ENCODE data around the gene TSSK3.

Gene TSSK3, protein sequence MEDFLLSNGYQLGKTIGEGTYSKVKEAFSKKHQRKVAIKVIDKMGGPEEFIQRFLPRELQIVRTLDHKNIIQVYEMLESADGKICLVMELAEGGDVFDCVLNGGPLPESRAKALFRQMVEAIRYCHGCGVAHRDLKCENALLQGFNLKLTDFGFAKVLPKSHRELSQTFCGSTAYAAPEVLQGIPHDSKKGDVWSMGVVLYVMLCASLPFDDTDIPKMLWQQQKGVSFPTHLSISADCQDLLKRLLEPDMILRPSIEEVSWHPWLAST

DNA sequence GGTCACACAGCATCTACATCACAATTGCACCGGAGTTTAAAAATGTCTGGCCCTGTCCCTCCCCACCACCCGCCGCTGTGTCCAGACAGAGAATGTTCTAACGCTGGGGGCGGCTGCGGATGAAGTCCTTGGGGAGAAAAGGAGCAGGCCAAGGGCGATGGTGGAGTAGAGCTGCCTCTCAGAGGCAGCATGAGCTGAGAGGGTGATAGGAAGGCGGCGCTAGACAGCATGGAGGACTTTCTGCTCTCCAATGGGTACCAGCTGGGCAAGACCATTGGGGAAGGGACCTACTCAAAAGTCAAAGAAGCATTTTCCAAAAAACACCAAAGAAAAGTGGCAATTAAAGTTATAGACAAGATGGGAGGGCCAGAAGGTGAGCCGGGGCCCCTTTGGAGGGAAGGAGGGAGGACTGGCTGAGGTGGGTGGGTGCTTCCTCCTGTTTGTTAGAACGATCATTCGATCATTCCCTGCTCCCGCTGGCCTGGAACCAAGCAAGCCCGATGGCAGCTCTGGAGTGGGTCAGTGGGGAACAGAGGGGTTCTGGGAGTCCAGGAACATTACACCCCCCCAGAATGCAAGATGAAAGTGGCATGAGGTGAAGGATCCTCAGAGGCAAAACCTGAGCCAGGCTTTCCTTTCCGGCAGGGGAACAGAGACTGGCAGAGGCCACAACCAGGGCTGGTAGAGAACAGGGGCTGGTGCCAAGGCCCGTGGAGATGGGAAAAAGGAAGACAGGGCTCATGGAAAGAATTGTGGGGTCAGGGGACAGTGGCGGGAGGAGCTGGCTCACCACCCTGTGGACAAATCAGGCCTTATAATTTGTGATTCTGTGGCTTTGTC lies at the start of gene TSSK3, which contains the start of gene FAM229A:
TSS of gene TSSK3 (plus strand) at position 66 of the 840 bp plus-strand sequence. CDS start at position 229, 163 bp downstream.
TSS of gene FAM229A (minus strand) at position 12 of the 840 bp plus-strand sequence. CDS start 394 bp downstream, outside the sequence.
- no peak for DNase-seq (ENCODE audit: low spot score)

DNA sequence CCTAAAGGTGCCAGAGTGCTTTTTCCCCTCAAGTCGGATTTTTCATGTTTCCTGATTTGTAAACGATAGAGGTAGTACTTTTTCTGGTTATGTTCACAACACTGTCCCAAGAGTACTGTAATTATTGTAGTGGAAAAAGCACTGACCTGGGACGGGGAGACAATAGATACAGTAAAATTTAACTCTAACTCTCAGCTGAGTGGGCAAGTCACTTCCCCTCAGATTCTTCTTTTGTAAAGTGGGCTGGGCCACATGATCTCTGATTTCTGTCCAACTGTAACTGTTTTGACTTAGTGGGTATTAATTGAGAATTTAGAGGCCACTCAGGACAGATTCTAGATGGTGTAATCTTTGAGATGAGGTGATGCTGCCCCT lies 45.4 kb upstream of the TSSK3 start:
- DNase-seq (ENCODE audit: low spot score), result no peak

GRCh38 chr1:32318127-32318869 lies 44.0 kb upstream of the TSSK3 start:
- no peak for DNase-seq (ENCODE audit: low spot score)

GRCh38 chr1:32321712-32322291 lies 40.5 kb upstream of the TSSK3 start:
- DNase-seq (ENCODE audit: low spot score), result no peak

DNA sequence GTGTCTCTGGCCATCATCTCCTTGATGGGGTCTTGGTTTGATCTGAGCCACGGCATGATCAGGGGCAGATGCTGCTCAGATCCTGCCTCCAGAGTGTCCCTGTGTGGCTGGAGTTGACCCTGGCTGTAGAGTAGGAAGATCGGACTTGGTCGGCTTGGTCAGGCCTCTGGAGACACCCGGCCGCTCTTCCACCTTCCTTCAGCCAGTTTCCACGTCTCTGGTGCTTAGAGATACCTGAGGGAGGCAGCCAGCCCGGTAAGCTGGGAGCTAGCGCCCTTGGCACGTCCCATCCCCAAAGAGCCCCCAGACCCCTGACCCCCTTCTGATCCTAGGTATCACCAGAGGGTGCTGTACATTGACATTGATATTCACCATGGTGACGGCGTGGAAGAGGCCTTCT lies 35.1 kb upstream of the TSSK3 start:
- DNase-seq (ENCODE audit: low spot score), result no peak

- DNase-seq (ENCODE audit: low spot score), result no peak
These were observed 32.3 kb upstream of the TSSK3 start for GRCh38 chr1:32329931-32330466.

GRCh38 chr1:32330558-32331151 lies 31.7 kb upstream of the TSSK3 start:
- DNase-seq (ENCODE audit: low spot score), result no peak

GRCh38 chr1:32331549-32331948 lies 30.8 kb upstream of the TSSK3 start:
- DNase-seq (ENCODE audit: low spot score), result no peak

- no peak for DNase-seq (ENCODE audit: low spot score)
These were observed 29.9 kb upstream of the TSSK3 start for GRCh38 chr1:32332290-32333079.

DNA sequence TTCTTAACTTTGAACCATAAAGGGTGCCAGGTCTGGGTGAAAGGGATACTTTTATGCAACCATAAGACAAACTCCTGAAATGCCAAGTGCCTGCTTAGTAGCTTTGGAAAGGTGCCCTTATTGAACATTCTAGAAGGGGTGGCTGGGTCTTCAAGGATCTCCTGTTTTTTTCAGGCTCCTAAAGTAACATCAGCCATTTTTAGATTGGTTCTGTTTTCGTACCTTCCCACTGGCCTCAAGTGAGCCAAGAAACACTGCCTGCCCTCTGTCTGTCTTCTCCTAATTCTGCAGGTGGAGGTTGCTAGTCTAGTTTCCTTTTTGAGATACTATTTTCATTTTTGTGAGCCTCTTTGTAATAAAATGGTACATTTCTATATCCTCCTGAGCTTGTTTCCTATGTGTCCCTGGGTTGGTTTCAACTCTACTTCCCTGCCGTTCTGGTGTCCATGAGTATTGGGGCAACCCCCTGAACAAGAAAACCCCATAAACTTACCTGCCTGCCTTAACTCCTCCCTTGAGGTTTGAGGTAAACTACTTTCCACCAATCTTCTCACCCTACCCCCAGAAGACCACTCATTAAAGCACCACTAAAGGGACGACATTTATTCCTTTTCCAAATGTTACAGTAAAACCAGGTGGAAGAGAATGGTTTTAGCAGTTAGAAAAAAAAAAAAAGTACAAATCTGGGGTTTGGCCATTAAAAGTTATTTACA lies 28.9 kb upstream of the TSSK3 start:
- DNase-seq (ENCODE audit: low spot score), result no peak

DNA sequence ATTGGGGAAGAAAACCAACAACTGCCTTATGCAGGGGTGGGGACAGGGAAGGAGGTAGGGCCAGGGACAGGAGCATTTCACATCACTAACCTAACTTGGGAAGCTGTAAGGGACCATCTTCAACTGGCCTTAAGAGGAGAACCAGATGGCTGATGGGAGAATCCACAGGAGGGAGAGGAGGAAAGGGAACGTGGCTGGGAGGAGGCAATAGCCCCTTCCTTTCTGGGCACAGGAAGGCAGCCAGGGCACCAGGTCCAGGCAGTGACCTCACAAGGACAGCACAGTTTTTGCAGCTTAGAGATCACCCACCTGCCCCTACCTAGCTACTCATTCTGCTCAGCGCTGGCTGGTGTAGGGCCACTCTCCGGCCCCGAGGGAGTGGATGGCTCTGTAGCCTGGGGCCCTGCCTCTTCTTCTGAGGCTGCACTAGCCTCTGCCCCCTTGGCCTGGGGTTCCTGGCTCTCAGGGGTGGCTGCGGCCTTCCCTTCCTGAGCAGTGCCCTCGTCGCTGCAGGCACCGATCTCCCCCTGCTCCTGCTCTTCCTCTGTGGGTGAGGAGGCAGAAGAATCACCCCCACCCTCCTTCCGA lies 28.0 kb upstream of the TSSK3 start:
- DNase-seq (ENCODE audit: low spot score), result no peak

DNA sequence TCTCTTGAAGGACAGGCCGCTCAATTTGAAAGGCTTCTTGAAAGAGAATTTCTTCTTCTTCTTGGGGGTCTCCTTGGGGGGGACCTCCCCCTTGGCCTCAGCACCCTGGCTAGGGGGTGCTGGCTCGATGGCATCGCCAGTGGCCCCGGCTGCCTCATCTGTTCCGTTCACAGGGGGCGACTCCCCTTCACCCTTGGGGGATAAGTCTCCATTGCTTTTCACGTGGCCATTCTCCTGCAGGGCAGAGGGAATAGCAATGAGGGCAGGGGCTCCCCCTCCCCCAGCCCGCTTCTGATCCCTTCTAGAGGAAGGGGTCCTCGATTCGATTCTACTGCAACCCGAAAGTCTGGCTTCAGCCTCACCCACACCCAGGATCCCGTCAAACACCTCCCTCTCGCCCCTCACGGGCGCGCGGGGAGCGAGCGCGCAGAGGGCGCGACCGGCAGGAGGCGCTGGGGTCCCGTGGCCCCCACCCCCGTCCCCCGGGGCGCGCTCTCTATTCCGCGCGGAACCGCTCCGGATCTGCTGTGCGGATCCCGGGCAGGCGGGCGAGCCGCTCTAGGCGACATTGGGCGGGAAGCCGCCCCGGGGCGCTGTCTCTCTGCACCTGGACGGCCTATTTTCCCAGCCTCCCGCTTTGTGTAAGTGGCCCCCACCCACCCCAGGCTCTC lies 27.3 kb upstream of the TSSK3 start:
- DNase-seq (ENCODE audit: low spot score), result peak; percentile 57

- DNase-seq (ENCODE audit: low spot score), result no peak
These were observed 26.9 kb upstream of the TSSK3 start for GRCh38 chr1:32335535-32335789.

GRCh38 chr1:32335790-32336590 lies 26.3 kb upstream of the TSSK3 start, which contains the start of gene MARCKSL1:
MARCKSL1 (minus strand) TSS chr1:32336233; CDS start chr1:32336033, 200 bp downstream.
- DNase-seq (ENCODE audit: low spot score), result peak; percentile 71

- DNase-seq (ENCODE audit: low spot score), result no peak
These were observed 25.8 kb upstream of the TSSK3 start for GRCh38 chr1:32336591-32336932.

DNA sequence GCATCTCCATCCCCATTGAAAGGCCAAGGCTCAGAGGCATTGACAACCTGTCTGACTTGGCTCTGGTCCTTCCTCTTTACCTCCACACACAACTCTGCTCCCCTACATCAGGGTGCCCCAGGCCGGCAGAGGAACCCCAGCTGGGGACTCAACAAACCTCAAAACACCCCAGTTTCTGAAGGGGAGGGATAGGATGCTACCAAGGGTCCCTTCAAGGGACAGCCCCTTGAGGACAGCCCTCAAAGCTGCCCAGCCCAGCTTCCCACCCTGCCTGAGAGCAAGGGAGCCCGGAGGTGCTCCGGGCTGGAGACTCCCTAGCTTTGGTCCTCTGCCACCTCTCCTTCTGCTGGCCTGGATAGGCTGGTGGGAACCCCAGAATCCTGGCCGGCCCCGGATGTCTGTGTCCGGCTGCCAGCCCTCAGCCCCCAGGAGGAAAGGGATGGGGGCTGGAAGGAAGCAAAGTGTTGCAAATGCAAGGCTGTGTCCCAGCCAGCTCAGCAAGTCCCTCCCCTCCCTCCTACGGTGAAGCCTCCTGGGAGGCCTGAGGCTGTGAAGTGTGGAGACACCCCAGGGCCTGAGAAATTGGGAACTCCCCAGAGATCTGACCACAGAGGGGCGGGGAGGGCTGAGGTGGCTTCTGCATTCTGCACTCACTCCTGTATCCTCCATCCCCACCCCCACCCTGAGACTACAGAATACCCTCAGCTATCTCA lies 25.2 kb upstream of the TSSK3 start:
- DNase-seq (ENCODE audit: low spot score), result peak; percentile 25

- no peak for DNase-seq (ENCODE audit: low spot score)
These were observed 24.3 kb upstream of the TSSK3 start for GRCh38 chr1:32337855-32338636.

Measured in AG08395 (cell line).